ENCODE measurements around the gene DUSP14. TPM values are rescaled to one million over a fixed set of nuclear protein-coding genes. Genes with fewer than 3 reads are reported as not detected.
A peak's percentile ranks its signal among the peaks of the same experiment; 100 is the strongest.

Gene DUSP14
- polyA plus RNA-seq, 1 of the 3 experiments (the other 2 are of a cell fraction), result 85.8 TPM

- Histone ChIP-seq H2AFZ (ENCODE audit: low read depth) (no peak overlapping the region), H3K4me2 (no peak overlapping the region), H3K36me3 (replicated peaks in 1 of 2; ENCODE audit: control insufficient read depth in 1 of 2, insufficient read depth in 2 of 2, low read length in 1 of 2) (peaks cover 38 to 54% of the 10 kb centered on the region in 2 experiments), H3F3A (replicated peaks; ENCODE audit: insufficient read depth) (no peaks in the 10 kb centered on the region), H4K20me1 (ENCODE audit: insufficient read depth) (no peaks in the 10 kb centered on the region; the same call in 1 of the 2 replicates), H3K27ac (ENCODE audit: low read depth in 2 of 2, low read length in 1 of 2) (peak overlapping the region in 1 of 2 experiments; percentile 69; a peak in 1 of 4 replicates), H3K9me3 (no peaks in the 10 kb centered on the region), H3K9me2 (no peaks in the 10 kb centered on the region), H3K4me3 (ENCODE audit: low read depth in 2 of 2, low read length in 1 of 2) (no peak overlapping the region), H3K4me1 (ENCODE audit: control insufficient read depth in 1 of 2, insufficient read depth in 2 of 2, low read depth in 1 of 2, low read length in 1 of 2) (peaks cover 0 to 11% of the 10 kb centered on the region in 2 experiments; a peak in 2 of 4 replicates), H3K27me3 (ENCODE audit: insufficient read depth) (no peaks in the 10 kb centered on the region), H3K9ac (no peak overlapping the region), H3K79me2 (ENCODE audit: insufficient read depth) (peaks cover 43% of the 10 kb centered on the region; the same call in 1 of the 2 replicates)
- POLR2A ChIA-PET, result no interaction called here
- WGBS (ENCODE audit: low lambda C conversion rate), result 97% methylated on average over 2 of the region's 2 CpGs
- TF ChIP-seq RAD21 (IDR thresholded peaks at IDR 0.05; ENCODE audit: low read length) (no peak), MAX (IDR thresholded peaks at IDR 0.05; ENCODE audit: low read depth) (no peak), EP300 (IDR thresholded peaks at IDR 0.05; ENCODE audit: borderline replicate concordance in 1 of 2, low read depth in 1 of 2, low read length in 1 of 2) (no peak), CHD2 (IDR thresholded peaks at IDR 0.05; ENCODE audit: low read length, partially characterized antibody) (no peak), FOXM1 (IDR thresholded peaks at IDR 0.05; ENCODE audit: low read depth) (no peak), IRF3 (IDR thresholded peaks at IDR 0.05; ENCODE audit: low read depth, low read length) (no peak), MEF2A (IDR thresholded peaks at IDR 0.05; ENCODE audit: borderline replicate concordance, low read depth) (no peak), FOSL2 (IDR thresholded peaks at IDR 0.05; ENCODE audit: borderline replicate concordance, low read depth) (no peak), EZH2phosphoT487 (IDR thresholded peaks at IDR 0.05; ENCODE audit: borderline replicate concordance, low read depth) (no peak), SMC3 (IDR thresholded peaks at IDR 0.05; ENCODE audit: low read depth, low read length) (no peak), ZBTB33 (IDR thresholded peaks at IDR 0.05; ENCODE audit: borderline replicate concordance, low read depth) (no peak), NFIC (IDR thresholded peaks at IDR 0.05; ENCODE audit: borderline replicate concordance) (no peak), FOXJ3 (CRISPR knock-in tag; IDR thresholded peaks at IDR 0.05) (no peak), NRF1 (IDR thresholded peaks at IDR 0.05; ENCODE audit: low read depth, low read length) (no peak)
- no peak for DNase-seq
- CTCF ChIA-PET, result interaction anchor here (1.4 to 2.3 kb wide), 3 partner anchors 9 to 25 kb away, joined by 5 to 9 read pairs (median 7); no protein-coding TSS in a partner anchor
These were observed 55.8 kb downstream of the DUSP14 start for GRCh38 chr17:37545486-37545885.

- Histone ChIP-seq H3K4me2 (no peak overlapping the region), H3K4me3 (ENCODE audit: low read depth in 2 of 2, low read length in 1 of 2) (no peak overlapping the region), H3K9ac (no peak overlapping the region), H3K9me3 (no peaks in the 10 kb centered on the region), H3K36me3 (replicated peaks in 1 of 2; ENCODE audit: control insufficient read depth in 1 of 2, insufficient read depth in 2 of 2, low read length in 1 of 2) (peaks cover 39 to 52% of the 10 kb centered on the region in 2 experiments), H3K27me3 (ENCODE audit: insufficient read depth) (no peaks in the 10 kb centered on the region), H4K20me1 (ENCODE audit: insufficient read depth) (no peaks in the 10 kb centered on the region; the same call in 1 of the 2 replicates), H3K79me2 (ENCODE audit: insufficient read depth) (peaks cover 43% of the 10 kb centered on the region; the same call in 1 of the 2 replicates), H3K9me2 (no peaks in the 10 kb centered on the region), H3K4me1 (ENCODE audit: control insufficient read depth in 1 of 2, insufficient read depth in 2 of 2, low read depth in 1 of 2, low read length in 1 of 2) (peaks cover 0 to 11% of the 10 kb centered on the region in 2 experiments; a peak in 2 of 4 replicates), H3F3A (replicated peaks; ENCODE audit: insufficient read depth) (no peaks in the 10 kb centered on the region), H2AFZ (ENCODE audit: low read depth) (no peak overlapping the region), H3K27ac (ENCODE audit: low read depth in 2 of 2, low read length in 1 of 2) (peak overlapping the region; percentile 2 to 69; a peak in 3 of 4 replicates)
- POLR2A ChIA-PET, result no interaction called here
- peak; percentile 55 for DNase-seq
- WGBS (ENCODE audit: low lambda C conversion rate), result 29% methylated on average over 3 of the region's 3 CpGs
- CTCF ChIA-PET, result interaction anchor here (1.4 to 2.3 kb wide), 3 partner anchors 8 to 24 kb away, joined by 5 to 9 read pairs (median 7); no protein-coding TSS in a partner anchor
- TF ChIP-seq CTCF (IDR thresholded peaks at IDR 0.05) (no peak), YY1 (IDR thresholded peaks at IDR 0.05; ENCODE audit: low read depth) (no peak), NRF1 (IDR thresholded peaks at IDR 0.05; ENCODE audit: low read depth, low read length) (no peak), TCF12 (IDR thresholded peaks at IDR 0.05) (peak; percentile 81), RAD21 (IDR thresholded peaks at IDR 0.05; ENCODE audit: low read length) (no peak), PBX3 (IDR thresholded peaks at IDR 0.05) (0 out of 2 replicates have a peak, but pooled peaks have one; percentile 11), IRF3 (IDR thresholded peaks at IDR 0.05; ENCODE audit: low read depth, low read length) (no peak), EP300 (IDR thresholded peaks at IDR 0.05; ENCODE audit: borderline replicate concordance in 1 of 2, low read depth in 1 of 2, low read length in 1 of 2) (peak in 1 of 2 experiments; percentile 58; a peak in 2 of 4 replicates), FOXJ3 (CRISPR knock-in tag; IDR thresholded peaks at IDR 0.05) (no peak), GATA2 (CRISPR knock-in tag; IDR thresholded peaks at IDR 0.05) (peak; percentile 29; the same call in 1 of the 2 replicates), ELF1 (IDR thresholded peaks at IDR 0.05) (no peak)
These were observed 56.6 kb downstream of the DUSP14 start for GRCh38 chr17:37546302-37546701.
